RWPE1 (cell line): ENCODE results near the gene OIT3.

Source experiments
- CTCF ChIA-PET: fragments of 350-600 bp; sonication (Branson Sonifier 250); formaldehyde crosslinking; extraction: SDS; loops from one replicate; lab custom pipeline; 2021; lab: Yijun Ruan, JAX
- POLR2A ChIA-PET: fragments of 400-600 bp; formaldehyde crosslinking; extraction: SDS; loops from one replicate; lab custom pipeline; 2020; ENCODE audit warnings: antibody characterized with exemption; ENCODE audit not compliant: low non-redundant PET; lab: Yijun Ruan, JAX
- DNase-seq: peaks from one replicate; pipeline ENCODE4 v3.0.0; 2012; ENCODE audit warnings: low spot score
- H3K27ac ChIP-seq: fragments of 450-650 bp; 2 replicates; pipeline ENCODE4 v1.5.1; 2017
- TF ChIP-seq, protein P1 (sequence below): fragments of 450-650 bp; conservative IDR thresholded peaks from 2 replicates; pipeline ENCODE4 v1.5.1; 2017; ENCODE audit warnings: low read depth, mild to moderate bottlenecking

Gene OIT3

DNA sequence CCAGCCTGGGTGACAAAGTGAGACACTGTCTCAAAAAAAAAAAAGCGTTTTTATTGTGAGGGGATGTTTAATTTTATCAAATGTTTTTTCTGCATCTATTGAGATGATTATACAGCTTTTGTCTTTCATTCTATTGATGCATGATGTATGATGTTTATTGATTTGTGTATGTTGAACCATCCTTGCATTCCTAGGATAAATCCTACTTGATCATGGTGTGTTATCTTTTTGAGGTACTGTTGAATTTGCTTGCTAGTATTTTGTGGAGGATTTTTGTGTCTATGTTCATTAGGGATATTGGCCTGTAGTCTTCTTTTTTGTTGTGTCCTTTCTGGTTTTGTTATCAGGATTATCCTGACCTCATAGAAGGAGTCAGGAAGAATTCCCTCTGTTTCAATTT, 83.3 kb downstream of the OIT3 start:
- ChIA-PET CTCF (no interaction called here), POLR2A (no interaction called here)
- DNase-seq, result no peak
- TF ChIP-seq, protein P1, sequence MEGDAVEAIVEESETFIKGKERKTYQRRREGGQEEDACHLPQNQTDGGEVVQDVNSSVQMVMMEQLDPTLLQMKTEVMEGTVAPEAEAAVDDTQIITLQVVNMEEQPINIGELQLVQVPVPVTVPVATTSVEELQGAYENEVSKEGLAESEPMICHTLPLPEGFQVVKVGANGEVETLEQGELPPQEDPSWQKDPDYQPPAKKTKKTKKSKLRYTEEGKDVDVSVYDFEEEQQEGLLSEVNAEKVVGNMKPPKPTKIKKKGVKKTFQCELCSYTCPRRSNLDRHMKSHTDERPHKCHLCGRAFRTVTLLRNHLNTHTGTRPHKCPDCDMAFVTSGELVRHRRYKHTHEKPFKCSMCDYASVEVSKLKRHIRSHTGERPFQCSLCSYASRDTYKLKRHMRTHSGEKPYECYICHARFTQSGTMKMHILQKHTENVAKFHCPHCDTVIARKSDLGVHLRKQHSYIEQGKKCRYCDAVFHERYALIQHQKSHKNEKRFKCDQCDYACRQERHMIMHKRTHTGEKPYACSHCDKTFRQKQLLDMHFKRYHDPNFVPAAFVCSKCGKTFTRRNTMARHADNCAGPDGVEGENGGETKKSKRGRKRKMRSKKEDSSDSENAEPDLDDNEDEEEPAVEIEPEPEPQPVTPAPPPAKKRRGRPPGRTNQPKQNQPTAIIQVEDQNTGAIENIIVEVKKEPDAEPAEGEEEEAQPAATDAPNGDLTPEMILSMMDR, result no peak
- no peak overlapping the region for H3K27ac ChIP-seq

DNA sequence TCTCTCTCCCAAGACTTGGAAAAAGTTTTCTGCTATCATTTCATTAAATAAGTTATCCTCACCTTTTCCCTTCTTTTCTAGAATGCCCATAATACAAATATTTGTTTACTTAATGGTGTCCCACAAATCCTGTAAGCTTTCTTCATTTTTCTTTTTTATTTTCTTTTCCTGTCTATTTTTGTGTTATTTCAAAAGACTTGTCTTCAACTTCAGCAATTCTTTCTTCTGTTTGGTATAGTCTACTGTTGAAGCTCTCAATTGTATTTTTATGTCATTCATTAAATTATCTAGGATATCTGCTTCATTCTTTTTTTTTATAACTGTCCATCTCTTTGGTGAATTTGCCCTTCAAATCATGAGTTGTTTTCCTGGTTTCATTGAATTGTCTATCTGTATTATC, 86.2 kb downstream of the OIT3 start:
- ChIA-PET CTCF (interaction anchor here (0.8 kb wide), 1 partner anchor 21 kb away, joined by 6 read pairs; no protein-coding TSS in a partner anchor), POLR2A (no interaction called here)
- DNase-seq, result no peak
- TF ChIP-seq, protein P1, result no peak
- no peak overlapping the region for H3K27ac ChIP-seq

DNA sequence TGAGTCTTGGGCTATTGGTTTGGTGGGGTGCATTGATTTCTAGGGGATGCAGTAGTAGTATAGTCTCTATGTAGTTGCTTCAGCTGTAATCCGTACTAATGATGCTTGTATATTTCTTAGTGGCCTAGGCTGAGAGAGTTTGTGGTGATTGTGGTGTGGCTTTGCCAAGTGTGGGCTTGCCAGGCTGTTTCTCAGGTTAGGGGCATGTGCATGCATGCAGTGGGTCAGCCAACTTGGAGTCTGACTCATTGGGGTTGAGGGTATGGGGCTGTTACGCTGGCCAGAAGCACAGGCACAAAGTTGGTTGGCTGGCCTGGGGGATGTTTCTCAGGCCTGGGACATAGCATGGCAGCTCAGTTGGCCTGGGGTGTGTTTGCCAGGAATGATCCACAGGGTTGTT, 86.8 kb downstream of the OIT3 start:
- POLR2A ChIA-PET, result no interaction called here
- TF ChIP-seq, protein P1, result no peak
- CTCF ChIA-PET, result interaction anchor here (0.8 kb wide), 1 partner anchor 21 kb away, joined by 6 read pairs; no protein-coding TSS in a partner anchor
- no peak for DNase-seq
- H3K27ac ChIP-seq, result no peak overlapping the region

DNA sequence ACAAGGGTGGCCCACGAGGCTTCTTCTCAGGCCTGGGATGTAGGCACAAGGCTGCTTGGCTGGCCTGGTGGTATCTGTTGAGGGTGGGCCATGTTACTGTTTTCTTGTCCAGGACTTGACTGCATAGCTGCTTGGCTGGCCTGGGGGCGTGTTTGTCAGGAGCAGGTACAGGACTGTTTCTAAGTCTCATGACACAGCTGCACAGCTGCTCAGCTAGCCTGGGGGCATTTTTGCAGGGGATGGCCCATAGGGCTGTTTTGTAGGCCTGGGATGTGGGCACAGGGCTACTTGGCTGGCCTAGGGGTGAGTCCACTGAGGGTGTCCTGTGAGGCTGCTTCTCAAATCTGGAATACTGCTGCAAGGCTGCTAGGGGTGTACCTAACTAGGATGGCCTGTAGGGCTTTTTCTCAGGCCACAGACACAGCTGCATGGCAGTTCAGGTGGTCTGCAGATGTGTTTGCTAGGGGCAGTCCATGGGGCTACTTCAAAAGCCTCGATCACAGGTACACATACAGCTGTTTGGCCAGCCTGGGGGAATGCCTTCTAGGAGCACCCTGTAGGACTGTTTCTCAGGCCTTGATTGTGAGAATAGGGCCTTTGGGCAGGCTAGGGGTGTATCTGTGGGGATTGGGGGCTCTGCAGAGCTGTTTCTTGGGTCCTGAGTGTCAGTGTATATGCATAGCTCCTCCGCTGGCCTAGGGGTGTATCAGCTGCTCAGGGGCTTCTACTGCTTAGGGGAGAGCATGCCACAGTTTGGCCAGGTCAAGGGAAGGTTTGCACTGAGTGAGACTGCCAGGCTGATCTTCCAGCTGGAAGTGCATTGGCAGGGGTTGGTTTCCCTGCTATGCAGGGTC, 87.7 kb downstream of the OIT3 start:
- H3K27ac ChIP-seq, result no peak overlapping the region
- TF ChIP-seq, protein P1, result no peak
- POLR2A ChIA-PET, result no interaction called here
- CTCF ChIA-PET, result no interaction called here
- no peak for DNase-seq

DNA sequence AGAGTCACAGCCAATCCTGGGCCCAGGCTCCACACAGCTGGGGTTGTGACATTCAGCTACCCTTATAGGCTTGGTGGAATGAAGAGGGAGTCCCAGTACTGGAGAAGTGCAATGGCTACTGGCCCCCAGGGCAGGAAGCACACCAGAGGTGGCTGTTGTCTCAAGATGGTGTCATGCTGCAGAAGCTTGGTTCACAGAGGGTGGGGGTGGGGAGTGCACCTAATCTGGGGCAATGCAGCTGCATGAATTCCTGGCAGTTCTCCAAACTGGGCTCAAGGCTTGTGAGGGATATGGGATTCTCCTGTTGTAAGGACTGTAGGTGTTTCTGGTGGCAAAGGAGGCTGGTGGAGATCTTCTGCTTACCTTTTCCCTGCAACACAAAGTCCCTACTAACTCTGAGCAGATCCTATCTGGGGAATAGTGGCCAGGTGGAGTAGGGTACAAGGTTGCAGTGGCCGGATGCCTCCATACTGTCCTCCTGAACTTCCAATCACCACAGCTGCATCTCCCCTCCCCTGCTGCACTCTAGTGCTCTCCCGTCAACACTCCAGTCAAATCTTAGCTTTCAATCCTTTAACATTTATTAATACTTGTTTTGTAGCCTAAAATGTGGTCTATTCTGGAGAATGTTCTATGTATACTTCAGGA, 88.5 kb downstream of the OIT3 start:
- TF ChIP-seq, protein P1, result no peak
- ChIA-PET CTCF (no interaction called here), POLR2A (no interaction called here)
- no peak for DNase-seq
- no peak overlapping the region for H3K27ac ChIP-seq
